ENCODE data around the gene TACC2.
"Not testable (repeated sequence)": the region's sequence is repeated elsewhere in the genome, so short reads cannot be mapped to it uniquely, and the experiment has no call there.

TACC2 gene

GRCh38 chr10:121983852-121984251, 5.1 kb upstream of the TACC2 start:
- TF ChIP-seq CTCF (IDR thresholded peaks at IDR 0.05; ENCODE audit: low read depth, low read length), result no peak

GRCh38 chr10:121984463-121984862, 4.5 kb upstream of the TACC2 start:
- no peak overlapping the region for H3K4me3 ChIP-seq (ENCODE audit: low read depth, low read length)
- no peak for TF ChIP-seq CTCF (IDR thresholded peaks at IDR 0.05; ENCODE audit: low read depth, low read length)

More at GRCh38 chr10:121983852-121984251, 5.1 kb upstream of the TACC2 start:
- H3K4me3 ChIP-seq (ENCODE audit: low read depth, low read length), result no peak overlapping the region

GRCh38 chr10:121990015-121990677, 1.2 kb downstream of the TACC2 start:
- no peak for TF ChIP-seq CTCF (IDR thresholded peaks at IDR 0.05; ENCODE audit: low read depth, low read length)
- H3K4me3 ChIP-seq (ENCODE audit: low read depth, low read length), result peak overlapping the region; percentile 34; the same call in 1 of the 2 replicates

- not testable (repeated sequence) for H3K4me3 ChIP-seq (ENCODE audit: low read depth, low read length)
Observed at GRCh38 chr10:121991727-121992126, 2.8 kb downstream of the TACC2 start.

GRCh38 chr10:121994429-121994941, 5.5 kb downstream of the TACC2 start:
- TF ChIP-seq CTCF (IDR thresholded peaks at IDR 0.05; ENCODE audit: low read depth, low read length), result no peak
- no peak overlapping the region for H3K4me3 ChIP-seq (ENCODE audit: low read depth, low read length)

GRCh38 chr10:121998462-121998861, 9.5 kb downstream of the TACC2 start:
- no peak overlapping the region for H3K4me3 ChIP-seq (ENCODE audit: low read depth, low read length)
- no peak for TF ChIP-seq CTCF (IDR thresholded peaks at IDR 0.05; ENCODE audit: low read depth, low read length)

- H3K4me3 ChIP-seq (ENCODE audit: low read depth, low read length), result no peak overlapping the region
Observed at GRCh38 chr10:121999301-121999700, 10.3 kb downstream of the TACC2 start.

More at GRCh38 chr10:121999301-121999700, 10.3 kb downstream of the TACC2 start:
- no peak for TF ChIP-seq CTCF (IDR thresholded peaks at IDR 0.05; ENCODE audit: low read depth, low read length)
